Neuron (in vitro differentiated cells): ENCODE results near the gene KANSL3.
"Not testable (repeated sequence)": the region's sequence is repeated elsewhere in the genome, so short reads cannot be mapped to it uniquely, and the experiment has no call there.

Source experiments
- H2AFZ ChIP-seq: one replicate; pipeline ENCODE4 v1.6.1; 2013; ENCODE audit warnings: low read depth, mild to moderate bottlenecking, inconsistent platforms, low read length, moderate library complexity
- H3K27me3 ChIP-seq: one replicate; pipeline ENCODE4 v1.6.1; 2013; ENCODE audit warnings: low read length; ENCODE audit not compliant: insufficient read depth
- H3K36me3 ChIP-seq: one replicate; pipeline ENCODE4 v1.6.1; 2013; ENCODE audit warnings: low read length; ENCODE audit not compliant: insufficient read depth
- H3K4me1 ChIP-seq: one replicate; pipeline ENCODE4 v1.6.1; 2013; ENCODE audit warnings: low read length; ENCODE audit not compliant: insufficient read depth
- H3K4me3 ChIP-seq: 2 replicates; pipeline ENCODE4 v1.5.1; 2013; ENCODE audit warnings: mild to moderate bottlenecking, low read length, moderate library complexity
- H3K9me3 ChIP-seq: one replicate; pipeline ENCODE4 v1.6.1; 2013; ENCODE audit warnings: low read length

The KANSL3 gene

GRCh38 chr2:96584017-96584416 is 54.1 kb downstream of the KANSL3 start:
- Histone ChIP-seq H2AFZ (no peak overlapping the region), H3K9me3 (no peaks in the 10 kb centered on the region), H3K36me3 (peaks cover 9% of the 10 kb centered on the region), H3K4me1 (no peaks in the 10 kb centered on the region), H3K4me3 (no peak overlapping the region), H3K27me3 (no peaks in the 10 kb centered on the region)

- H3K27me3 ChIP-seq = no peaks in the 10 kb centered on the region
- H2AFZ ChIP-seq = no peak overlapping the region
- H3K4me1 ChIP-seq = no peaks in the 10 kb centered on the region
- H3K36me3 ChIP-seq = peaks cover 5% of the 10 kb centered on the region
- no peaks in the 10 kb centered on the region for H3K9me3 ChIP-seq
- no peak overlapping the region for H3K4me3 ChIP-seq
These were observed 57.3 kb downstream of the KANSL3 start for GRCh38 chr2:96580771-96581170.

GRCh38 chr2:96579422-96579821 is 58.7 kb downstream of the KANSL3 start:
- Histone ChIP-seq H3K4me1 (no peaks in the 10 kb centered on the region), H3K27me3 (no peaks in the 10 kb centered on the region), H3K36me3 (peaks cover 4% of the 10 kb centered on the region), H3K4me3 (no peak overlapping the region), H2AFZ (no peak overlapping the region), H3K9me3 (no peaks in the 10 kb centered on the region)

DNA sequence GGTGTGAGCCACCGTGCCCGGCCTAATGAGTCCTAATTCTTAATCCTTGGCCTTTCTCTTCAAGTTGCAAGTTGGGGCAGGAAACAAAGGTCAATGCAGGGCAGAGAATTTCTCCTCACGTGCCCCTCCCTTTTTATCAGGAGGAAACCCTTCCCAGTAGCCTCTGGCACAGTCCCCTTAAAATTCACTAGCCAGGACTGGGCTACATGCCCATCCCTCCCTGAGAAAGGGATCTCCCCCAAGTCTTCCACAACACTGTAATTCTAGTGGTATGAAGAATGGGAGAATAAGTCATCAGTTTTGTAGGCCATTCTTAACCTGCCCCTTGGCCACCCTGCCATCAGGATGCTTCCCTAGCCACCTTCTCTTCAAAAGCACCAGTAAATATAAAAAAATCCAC is 59.4 kb downstream of the KANSL3 start:
- no peaks in the 10 kb centered on the region for H3K27me3 ChIP-seq
- H2AFZ ChIP-seq = no peak overlapping the region
- no peaks in the 10 kb centered on the region for H3K4me1 ChIP-seq
- H3K36me3 ChIP-seq = no peaks in the 10 kb centered on the region
- H3K4me3 ChIP-seq = no peak overlapping the region
- H3K9me3 ChIP-seq = no peaks in the 10 kb centered on the region

- H3K4me3 ChIP-seq = no peak overlapping the region
- no peaks in the 10 kb centered on the region for H3K27me3 ChIP-seq
- no peaks in the 10 kb centered on the region for H3K4me1 ChIP-seq
- H3K36me3 ChIP-seq = no peaks in the 10 kb centered on the region
- no peak overlapping the region for H2AFZ ChIP-seq
- H3K9me3 ChIP-seq = peaks cover 1% of the 10 kb centered on the region
These were observed 60.6 kb downstream of the KANSL3 start for GRCh38 chr2:96577501-96577900.

GRCh38 chr2:96575785-96576456 is 62.2 kb downstream of the KANSL3 start:
- Histone ChIP-seq H3K36me3 (no peaks in the 10 kb centered on the region), H2AFZ (no peak overlapping the region), H3K4me1 (no peaks in the 10 kb centered on the region), H3K27me3 (no peaks in the 10 kb centered on the region), H3K9me3 (peaks cover 1% of the 10 kb centered on the region), H3K4me3 (no peak overlapping the region)

- Histone ChIP-seq H3K4me3 (no peak overlapping the region), H3K27me3 (no peaks in the 10 kb centered on the region), H3K36me3 (no peaks in the 10 kb centered on the region)
These were observed 63.7 kb downstream of the KANSL3 start for GRCh38 chr2:96574364-96574763.

DNA sequence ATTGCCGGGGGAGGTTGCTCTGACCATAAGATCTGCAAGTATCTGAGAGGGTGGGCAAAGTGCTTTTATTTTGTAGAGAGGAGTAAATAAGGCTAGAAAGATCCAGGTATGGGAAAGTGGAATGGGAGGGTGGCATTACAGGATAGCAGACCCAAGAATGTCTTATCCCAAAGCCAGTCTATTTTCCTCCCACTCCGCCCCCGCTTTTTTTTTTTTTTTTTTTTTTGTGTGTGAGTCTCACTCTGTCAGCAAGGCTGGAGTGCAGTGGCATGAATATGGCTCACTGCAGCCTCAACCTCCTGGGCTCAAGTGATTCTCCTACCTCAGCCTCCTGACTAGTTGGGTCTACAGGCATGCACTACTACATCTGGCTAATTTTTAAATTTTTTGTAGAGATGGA is 70.0 kb downstream of the KANSL3 start:
- peaks cover 7% of the 10 kb centered on the region for H3K4me1 ChIP-seq
- no peaks in the 10 kb centered on the region for H3K9me3 ChIP-seq
- H3K27me3 ChIP-seq = no peaks in the 10 kb centered on the region
- H2AFZ ChIP-seq = no peak overlapping the region
- H3K4me3 ChIP-seq = no peak overlapping the region
- no peaks in the 10 kb centered on the region for H3K36me3 ChIP-seq

More at GRCh38 chr2:96574364-96574763, 63.7 kb downstream of the KANSL3 start:
- Histone ChIP-seq H3K9me3 (peaks cover 1% of the 10 kb centered on the region), H2AFZ (no peak overlapping the region), H3K4me1 (no peaks in the 10 kb centered on the region)

DNA sequence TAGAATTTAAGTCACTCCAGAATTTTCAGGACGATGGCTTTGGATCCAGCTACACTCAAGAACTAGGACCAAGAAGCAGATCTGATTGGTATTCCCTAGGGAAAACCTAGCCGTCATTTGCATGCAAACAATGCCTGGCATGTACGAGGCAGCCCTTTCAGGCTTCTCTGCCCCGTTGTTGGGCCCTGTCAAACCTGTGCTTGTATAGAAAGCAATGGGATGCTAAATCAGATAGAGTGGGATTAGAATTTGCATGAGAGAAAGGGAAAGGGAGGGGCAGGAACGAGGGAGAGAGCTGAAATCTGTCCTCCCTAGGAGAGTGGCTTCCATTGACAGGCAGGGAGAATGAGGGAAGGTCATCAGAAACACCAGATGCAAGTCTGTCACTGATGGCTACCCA is 73.0 kb downstream of the KANSL3 start:
- Histone ChIP-seq H3K27me3 (no peaks in the 10 kb centered on the region), H3K36me3 (no peaks in the 10 kb centered on the region), H3K9me3 (no peaks in the 10 kb centered on the region), H3K4me1 (peaks cover 7% of the 10 kb centered on the region), H2AFZ (no peak overlapping the region), H3K4me3 (no peak overlapping the region)

GRCh38 chr2:96564563-96564962 is 73.5 kb downstream of the KANSL3 start:
- no peak overlapping the region for H2AFZ ChIP-seq

DNA sequence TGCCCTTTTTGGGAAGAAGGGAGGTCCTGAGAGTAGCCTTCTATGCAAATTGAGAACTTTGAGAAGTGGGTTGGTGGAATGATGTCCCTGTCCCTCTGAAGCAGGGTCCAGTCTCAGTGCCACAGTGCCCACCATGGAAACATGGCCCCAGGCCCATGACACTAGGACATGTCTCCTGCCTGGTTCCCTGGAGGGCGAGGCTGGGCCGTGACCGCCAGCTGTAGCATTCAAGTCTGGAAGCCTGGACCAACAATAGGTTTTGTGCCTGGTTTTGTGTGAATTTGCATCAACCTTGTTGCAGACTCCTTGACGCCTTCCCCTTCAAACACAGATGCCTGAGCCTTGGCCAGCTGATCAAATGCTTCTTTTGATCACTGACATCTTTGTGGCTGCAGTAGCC is 74.1 kb downstream of the KANSL3 start:
- no peaks in the 10 kb centered on the region for H3K36me3 ChIP-seq
- peaks cover 7% of the 10 kb centered on the region for H3K4me1 ChIP-seq
- H3K27me3 ChIP-seq = no peaks in the 10 kb centered on the region
- no peak overlapping the region for H2AFZ ChIP-seq
- H3K4me3 ChIP-seq = no peak overlapping the region
- H3K9me3 ChIP-seq = no peaks in the 10 kb centered on the region

More at GRCh38 chr2:96564563-96564962, 73.5 kb downstream of the KANSL3 start:
- no peaks in the 10 kb centered on the region for H3K36me3 ChIP-seq
- H3K27me3 ChIP-seq = no peaks in the 10 kb centered on the region
- no peaks in the 10 kb centered on the region for H3K9me3 ChIP-seq
- no peak overlapping the region for H3K4me3 ChIP-seq
- H3K4me1 ChIP-seq = peaks cover 7% of the 10 kb centered on the region

- no peaks in the 10 kb centered on the region for H3K4me1 ChIP-seq
- no peaks in the 10 kb centered on the region for H3K36me3 ChIP-seq
- H2AFZ ChIP-seq = no peak overlapping the region
These were observed 79.6 kb downstream of the KANSL3 start for GRCh38 chr2:96558485-96558884.

DNA sequence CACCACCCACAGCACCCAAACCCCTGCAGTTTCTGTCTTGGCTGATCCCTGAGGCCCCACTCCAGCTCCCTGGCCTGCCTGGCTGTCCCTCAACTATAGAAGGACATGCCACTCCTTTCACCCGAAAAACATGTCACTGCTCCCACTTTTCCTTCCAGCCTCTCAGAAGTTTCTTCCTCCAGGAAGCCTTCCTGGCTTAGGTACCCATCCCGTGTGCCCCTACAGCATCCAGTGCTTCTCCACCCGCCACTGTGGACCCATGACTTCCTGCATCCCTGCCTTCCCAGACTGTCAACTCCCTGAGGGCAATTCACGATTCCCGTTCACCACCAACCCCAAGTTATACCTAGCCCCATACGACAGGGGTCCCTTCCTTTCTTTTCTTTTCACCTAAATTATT is 80.1 kb downstream of the KANSL3 start:
- no peaks in the 10 kb centered on the region for H3K9me3 ChIP-seq
- H2AFZ ChIP-seq = no peak overlapping the region
- H3K27me3 ChIP-seq = no peaks in the 10 kb centered on the region
- H3K4me1 ChIP-seq = no peaks in the 10 kb centered on the region
- no peaks in the 10 kb centered on the region for H3K36me3 ChIP-seq
- H3K4me3 ChIP-seq = no peak overlapping the region

More at GRCh38 chr2:96558485-96558884, 79.6 kb downstream of the KANSL3 start:
- Histone ChIP-seq H3K4me3 (no peak overlapping the region), H3K27me3 (no peaks in the 10 kb centered on the region), H3K9me3 (no peaks in the 10 kb centered on the region)

GRCh38 chr2:96557421-96557820 is 80.7 kb downstream of the KANSL3 start:
- not testable (repeated sequence) for H3K27me3 ChIP-seq, H3K4me1 ChIP-seq, H3K36me3 ChIP-seq, H3K4me3 ChIP-seq, H2AFZ ChIP-seq, H3K9me3 ChIP-seq
